Stimulated activated CD4-positive, alpha-beta T cell treated with anti-CD3 and anti-CD28 coated beads, Interleukin-4, amount 100 ng/mL, for 1 hour (primary cell): Measurements from ENCODE around the gene PLPPR2.
A peak's percentile ranks its signal among the peaks of the same experiment; 100 is the strongest.
"Not testable (repeated sequence)": the region's sequence is repeated elsewhere in the genome, so short reads cannot be mapped to it uniquely, and the experiment has no call there.

Experiments
- DNase-seq: peaks from one replicate; pipeline ENCODE4 v3.0.0-alpha.2; 2020

PLPPR2 gene

DNA sequence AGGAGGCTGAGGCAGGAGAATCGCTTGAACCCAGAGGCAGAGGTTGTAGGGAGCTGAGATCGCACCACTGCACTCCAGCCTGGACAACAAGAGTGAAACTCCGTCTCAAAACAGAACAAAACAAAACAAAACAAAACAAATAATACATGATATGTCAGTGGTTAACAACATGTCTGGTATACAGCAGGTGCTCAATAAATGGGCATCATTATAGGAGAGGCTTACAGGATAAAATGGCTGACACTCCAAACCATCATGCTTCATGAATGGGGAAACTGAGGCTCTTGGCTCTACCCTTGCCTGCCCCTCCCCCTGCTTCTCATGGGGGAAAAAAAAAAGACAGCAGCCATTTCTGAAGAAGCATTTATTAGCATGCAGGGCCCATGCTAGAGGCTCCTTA, 12.8 kb upstream of the PLPPR2 start:
- DNase-seq = no peak

DNA sequence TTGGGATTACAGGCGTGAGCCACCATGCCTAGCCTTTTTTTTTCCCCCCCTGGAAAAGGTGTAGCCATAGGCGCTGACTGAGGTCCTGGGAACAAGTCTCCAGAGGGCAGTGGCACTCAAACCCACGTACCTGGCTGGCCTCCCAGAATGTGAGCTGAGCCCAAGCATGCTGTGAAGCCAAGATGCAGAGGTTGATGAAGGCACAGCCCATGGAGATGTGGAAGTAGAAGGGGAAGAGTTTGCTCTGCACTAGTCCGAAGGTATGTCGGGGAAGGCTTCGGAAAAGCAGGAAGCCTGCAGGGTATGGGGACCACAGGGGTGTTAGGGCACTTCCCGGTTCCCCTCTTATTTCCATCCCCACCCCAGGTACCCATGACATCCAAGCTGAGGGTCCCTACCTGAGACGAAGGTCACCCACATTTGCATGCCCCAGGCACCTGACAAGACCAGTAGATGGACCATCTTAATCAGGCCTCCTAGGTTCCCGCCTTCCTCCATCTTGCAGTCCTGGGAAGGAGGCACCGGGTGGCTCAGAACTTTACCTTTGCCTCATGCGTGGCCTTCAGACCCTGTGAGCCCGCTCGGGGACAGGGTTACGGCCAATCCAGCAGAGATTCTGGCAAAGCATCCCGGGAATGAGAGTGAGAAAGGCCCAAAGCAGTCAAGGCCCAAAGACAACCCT, 10.0 kb upstream of the PLPPR2 start:
- no peak for DNase-seq

DNA sequence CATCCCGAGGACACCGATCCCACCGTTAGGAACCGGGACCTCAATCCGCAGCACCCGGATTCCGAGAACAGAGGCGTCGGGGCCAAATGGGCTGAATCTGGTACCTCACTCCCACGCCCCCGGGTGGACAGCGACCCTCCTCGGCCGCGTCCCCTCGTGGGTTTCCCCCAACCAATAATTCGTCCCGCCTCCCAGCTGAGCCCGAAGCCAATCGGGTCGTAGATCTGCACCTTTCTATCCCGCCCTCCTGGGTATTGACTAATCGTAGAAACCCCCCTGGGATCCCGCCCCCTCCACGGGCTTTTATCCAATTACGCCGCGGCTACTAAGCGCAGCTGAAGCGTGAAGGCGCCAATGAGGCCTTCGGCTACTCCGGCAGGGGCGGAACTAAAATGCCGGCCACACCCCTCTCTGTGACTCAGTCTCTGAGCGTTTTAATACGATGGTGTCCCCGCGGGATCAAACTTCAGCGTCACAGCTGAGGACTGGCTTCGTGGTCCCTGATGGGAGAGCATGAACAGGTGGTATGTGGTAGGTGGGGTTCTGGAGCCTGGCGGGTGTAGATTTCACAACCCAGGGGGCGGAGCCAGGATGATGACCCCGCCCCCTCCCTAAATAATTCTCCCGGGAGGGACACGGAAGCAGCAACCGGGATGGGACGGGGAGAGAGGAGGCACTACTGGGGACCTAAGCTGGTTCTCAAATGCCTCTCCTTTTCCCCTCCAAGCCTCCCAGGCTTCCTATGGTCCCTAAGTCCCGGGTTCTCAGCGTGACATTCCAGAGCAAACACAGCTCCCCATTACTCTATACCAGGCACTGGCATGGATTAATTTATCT, 8.9 kb upstream of the PLPPR2 start, which contains the start of the genes CCDC159 and TMEM205:
TSS of gene CCDC159 (plus strand) at position 416 of the 837 bp plus-strand sequence. CDS start at position 504, 88 bp downstream.
TSS of gene TMEM205 (minus strand) at position 165 of the 837 bp plus-strand sequence. CDS start 649 bp downstream, outside the sequence.
- DNase-seq = peak; percentile 97

DNA sequence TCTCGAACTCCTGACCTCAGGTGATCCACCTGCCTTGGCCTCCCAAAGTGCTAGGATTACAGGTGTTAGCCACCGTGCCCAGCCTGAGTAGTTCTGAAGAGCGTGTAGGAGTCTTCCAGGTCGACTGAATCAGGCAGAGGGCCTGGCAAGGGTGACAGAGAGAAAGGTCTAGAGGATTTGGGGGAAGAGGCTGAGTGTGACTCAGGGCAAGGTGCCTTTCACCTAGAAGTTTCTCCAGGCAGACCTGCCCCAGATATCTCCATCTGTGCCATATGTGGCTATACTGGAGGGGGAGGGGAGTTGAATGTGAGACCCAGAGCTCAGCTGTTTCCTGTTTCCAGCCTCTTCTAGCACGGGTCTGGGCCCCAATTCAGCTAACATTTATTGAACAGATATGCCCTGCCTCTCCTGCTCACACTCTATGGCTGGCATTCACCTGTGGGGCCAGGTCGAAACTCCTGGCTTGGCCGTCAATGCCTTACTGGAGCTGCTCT, 7.6 kb upstream of the PLPPR2 start:
- DNase-seq = no peak

DNA sequence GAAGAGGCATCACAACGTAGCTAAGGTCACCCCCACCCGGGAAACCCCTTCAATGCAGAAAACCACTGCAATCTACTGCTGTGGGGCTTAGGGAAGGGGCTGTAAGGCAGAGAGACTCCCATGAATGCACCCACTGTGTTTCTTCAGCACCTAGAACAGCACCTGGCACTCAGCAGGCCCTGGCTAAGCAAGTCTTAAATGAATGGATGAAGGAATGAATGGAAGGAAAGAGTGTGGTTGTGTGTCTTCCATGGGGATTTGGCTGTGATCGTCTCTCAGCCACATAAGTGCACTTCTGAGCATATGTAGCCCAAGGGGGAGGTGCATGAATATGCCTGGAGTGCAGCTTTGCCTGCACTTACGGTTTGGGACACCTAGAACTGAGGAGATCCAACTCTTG, 6.1 kb upstream of the PLPPR2 start:
- no peak for DNase-seq

DNA sequence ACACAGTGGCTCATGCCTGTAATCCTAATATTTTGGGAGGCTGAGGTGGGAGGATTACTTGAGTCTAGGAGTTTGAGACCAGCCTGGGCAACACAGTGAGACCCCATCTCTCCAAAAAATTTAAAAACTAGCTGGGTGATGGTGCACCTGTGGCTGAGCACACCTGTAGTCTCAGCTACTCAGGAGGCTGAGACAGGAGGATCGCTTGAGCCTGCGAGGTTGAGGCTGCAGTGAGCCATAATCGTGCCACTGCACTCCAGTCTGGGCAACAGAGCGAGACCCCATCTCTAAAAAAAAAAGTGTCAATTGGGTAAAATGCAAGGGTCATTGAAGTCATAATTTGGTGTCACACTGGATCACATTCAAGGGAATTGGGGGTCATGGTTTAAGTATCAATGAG, 1.1 kb upstream of the PLPPR2 start:
- DNase-seq = not testable (repeated sequence)

DNA sequence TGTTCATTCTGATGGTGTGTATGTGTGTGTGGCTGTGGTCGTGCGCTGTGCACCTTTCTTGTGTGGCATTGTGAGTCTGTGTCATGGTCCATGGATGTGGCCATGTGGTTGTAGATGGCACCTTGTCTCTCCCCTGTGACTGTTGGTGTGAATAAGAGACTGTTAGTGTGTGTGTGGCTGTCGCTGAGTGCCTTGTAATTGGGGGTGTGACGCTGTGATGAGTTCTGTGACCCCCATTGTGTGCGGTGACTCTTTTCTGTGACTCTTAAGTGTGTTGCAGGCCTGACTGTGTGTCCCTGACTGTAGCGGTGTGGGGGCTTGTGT, 804 bp downstream of the PLPPR2 start:
- DNase-seq = no peak

DNA sequence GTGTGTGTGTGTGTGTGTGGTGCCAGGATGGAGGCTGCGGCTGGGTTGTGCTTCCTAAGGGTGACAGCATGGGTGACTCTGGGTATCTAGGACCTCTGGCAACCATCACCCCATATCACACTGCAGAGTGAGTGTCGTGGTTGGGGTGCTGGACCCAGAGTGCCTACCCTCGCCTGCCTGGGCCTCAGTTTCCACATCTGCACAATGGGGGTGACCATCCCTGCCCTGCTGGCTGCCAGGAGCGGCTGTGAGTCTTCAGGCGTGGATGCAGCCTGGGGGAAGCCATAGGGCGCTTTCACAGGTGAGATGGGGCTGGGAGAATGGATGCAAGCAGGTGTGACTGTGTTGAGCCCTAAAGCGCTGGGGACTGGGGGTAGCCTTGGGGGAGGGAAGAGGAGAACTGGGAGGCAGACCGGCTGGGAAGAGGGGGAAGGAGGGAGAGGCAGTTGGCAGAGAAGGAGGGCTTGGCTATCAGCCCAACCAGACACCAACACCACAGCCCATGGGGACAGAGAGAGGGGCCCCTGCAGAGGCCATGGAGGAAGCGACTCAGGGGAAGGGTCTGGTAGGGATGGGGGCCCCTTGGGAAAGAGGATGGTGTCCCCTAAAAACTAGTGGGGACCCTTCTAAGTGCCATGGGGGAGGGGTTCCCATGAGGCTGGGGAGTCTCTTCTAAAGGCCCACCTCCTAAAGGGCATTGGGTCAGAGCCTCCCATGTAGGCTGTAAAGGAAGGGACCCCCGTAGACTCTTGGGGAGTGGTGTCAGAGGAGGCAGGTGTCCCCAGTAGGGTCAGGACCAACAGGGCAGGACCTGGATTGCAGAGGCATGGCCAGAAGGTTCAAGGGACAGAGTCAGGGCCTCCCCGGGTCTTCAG, 1.7 kb downstream of the PLPPR2 start:
- DNase-seq = no peak

DNA sequence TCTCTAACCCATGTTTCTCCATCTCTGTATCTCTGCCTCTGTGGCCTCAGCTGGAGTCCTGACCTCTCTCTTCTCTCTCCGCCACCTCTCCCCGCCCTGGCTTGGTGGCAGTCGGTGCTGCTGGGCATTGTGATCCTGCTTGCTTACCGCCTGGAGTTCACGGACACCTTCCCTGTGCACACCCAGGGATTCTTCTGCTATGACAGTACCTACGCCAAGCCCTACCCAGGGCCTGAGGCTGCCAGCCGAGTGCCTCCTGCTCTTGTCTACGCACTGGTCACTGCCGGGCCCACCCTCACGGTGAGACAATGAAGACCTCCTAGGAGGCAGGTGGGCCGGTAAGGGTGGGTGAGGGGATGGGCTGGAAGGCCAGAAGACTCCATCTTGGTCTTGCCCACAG, 4.2 kb downstream of the PLPPR2 start:
- no peak for DNase-seq

DNA sequence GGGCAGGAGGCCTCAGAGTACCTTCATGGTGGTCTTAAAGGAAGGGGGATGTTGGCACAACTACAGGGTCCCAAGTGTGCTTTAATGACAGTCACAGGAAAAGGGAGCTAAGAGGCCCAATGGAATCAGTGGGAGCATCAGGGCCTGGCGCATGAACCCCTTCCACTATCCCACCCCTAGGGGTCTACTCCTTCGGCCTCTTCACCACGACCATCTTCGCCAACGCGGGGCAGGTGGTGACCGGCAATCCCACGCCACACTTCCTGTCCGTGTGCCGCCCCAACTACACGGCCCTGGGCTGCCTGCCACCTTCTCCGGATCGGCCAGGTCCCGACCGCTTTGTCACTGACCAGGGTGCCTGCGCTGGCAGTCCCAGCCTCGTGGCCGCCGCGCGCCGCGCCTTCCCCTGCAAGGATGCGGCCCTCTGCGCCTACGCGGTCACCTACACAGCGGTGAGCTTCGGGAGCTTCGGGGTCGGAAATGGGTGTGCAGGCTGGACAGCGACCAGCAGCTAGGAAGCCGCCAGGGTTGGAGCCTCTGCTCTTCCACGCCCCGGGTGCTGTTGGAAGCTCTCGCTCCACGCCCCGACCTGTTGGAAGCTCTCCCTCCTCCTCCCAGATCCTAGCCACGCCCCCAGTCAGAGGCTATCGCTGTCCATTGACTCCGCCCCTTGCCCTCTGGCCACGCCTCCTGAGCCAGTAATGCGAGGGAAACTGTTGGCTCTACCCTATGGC, 6.0 kb downstream of the PLPPR2 start:
- no peak for DNase-seq

DNA sequence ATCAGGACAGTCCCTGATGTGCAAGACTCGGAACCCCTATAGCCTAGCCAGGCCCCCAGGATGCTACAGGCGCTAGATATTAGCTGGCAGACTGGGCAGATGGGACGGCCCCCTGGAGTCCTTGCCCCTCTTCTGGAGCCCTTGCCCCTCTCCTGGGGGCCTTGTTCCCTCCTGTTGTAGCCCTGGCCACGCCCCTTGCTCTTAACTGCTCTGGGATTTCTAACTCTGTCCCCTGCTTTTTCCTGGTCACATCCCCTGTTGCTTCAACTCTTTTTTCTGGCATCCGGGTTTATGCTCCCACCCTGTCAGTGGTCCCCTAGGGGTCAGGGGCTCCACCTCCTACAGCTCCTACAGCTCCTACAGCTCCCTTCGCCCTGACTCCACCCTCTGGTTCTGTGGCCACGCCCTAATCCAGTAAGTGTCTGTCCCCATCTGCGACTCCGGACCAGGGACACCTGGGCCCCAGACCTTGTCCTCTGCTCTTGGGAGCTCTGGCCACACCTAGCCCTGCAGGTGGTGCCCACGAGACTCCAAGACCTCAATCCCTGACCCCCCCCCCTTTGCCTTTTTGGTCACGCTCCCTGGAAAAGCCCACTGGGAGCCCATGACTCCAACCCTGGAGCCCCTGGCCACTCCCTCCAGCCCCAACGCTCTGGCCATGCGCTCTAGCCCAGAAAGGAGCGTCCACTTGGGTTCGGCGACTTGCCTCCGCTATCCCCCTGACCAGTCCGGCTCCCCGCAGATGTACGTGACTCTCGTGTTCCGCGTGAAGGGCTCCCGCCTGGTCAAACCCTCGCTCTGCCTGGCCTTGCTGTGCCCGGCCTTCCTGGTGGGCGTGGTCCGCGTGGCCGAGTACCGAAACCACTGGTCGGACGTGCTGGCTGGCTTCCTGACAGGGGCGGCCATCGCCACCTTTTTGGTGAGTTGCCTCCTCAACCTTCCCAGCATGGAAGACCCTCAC, 6.8 kb downstream of the PLPPR2 start:
- no peak for DNase-seq

DNA sequence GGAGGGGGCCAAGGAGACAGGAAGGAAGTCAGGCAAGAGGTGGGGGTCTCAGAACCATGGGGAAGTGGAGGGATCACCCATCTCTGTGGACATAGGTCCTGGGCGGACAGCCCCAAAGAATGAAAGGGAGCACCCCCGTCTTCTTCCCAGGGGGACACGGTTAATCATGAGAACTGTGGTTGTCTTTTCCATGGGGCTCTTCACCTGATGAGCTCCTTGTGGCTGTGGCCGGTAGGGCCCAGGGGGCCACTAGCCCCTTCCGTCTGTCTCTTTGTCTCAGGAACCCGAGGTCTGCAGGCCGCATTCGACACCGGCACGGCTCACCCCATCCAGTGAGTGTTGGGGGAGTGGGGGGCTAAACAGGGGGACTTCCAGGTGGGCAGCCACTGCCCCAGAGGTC, 8.6 kb downstream of the PLPPR2 start:
- DNase-seq = no peak

DNA sequence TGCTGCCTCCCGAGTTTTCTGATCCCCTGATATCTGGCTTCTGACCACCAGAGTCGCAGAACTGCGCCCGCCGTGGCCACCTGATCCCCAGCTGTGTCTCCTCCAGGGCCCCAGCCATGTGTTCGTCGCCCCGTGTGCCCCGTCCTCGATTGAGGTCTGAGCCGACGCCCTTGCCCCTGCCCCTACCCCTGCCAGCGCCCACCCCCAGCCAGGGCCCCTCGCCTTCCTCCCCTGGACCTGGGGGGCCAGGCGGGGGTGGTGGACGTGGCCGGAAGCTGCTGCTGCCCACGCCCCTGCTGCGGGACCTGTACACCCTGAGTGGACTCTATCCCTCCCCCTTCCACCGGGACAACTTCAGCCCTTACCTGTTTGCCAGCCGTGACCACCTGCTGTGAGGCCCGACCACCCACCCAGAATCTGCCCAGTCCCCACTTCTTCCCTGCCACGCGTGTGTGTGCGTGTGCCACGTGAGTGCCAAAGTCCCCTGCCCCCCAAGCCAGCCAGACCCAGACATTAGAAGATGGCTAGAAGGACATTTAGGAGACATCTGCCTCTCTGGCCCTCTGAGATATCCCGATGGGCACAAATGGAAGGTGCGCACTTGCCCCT, 9.2 kb downstream of the PLPPR2 start:
- no peak for DNase-seq

DNA sequence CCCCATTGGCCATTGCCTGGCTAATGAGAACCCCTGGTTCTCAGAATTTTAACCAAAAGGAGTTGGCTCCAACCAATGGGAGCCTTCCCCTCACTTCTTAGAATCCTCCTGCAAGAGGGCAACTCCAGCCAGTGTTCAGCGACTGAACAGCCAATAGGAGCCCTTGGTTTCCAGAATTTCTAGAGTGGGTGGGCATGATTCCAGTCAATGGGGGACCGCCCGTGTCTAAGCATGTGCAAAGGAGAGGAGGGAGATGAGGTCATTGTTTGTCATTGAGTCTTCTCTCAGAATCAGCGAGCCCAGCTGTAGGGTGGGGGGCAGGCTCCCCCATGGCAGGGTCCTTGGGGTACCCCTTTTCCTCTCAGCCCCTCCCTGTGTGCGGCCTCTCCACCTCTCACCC, 9.7 kb downstream of the PLPPR2 start:
- DNase-seq = no peak

DNA sequence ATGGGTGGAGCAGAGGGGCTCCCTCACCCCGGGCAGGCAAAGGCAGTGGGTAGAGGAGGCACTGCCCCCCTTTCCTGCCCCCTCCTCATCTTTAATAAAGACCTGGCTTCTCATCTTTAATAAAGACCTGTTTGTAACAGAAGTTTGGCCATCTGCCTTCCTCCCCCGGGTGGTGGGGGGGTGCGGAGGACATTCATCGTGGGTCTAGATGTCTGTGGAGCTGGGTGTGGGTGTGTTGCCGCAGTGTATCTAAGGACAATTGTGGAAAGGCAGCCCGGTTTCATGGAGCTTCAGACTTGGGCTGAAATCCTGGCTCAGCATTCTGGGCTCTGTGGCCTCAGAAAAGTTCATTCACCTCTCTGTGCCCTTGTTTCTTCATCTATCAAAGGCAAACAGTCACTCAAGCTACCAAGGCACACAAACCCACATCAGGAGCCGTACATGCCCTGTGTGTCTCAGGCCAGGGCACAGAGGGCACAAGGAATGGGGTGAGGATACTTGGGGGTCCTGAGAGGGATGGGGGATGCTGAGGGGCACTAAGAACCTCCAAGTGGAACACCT, 10.4 kb downstream of the PLPPR2 start:
- no peak for DNase-seq

DNA sequence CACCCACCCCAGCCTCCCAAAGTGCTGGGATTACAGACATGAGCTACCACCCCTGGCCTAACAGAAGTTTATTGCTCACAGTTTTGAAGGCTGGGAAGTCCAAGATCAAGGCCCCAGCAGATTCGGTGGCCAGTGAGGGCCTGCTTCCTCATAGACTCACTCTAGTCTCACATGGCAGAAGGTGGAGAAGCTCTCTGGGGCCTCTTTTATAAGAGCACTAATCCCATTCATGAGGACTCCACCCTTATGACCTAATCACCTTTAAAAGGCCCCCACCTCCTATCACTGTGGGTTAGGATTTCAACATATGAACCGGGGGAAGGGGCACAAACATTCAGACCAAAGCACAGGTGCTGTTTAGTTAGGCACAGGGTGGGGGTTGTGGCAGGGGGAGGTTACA, 12.3 kb downstream of the PLPPR2 start:
- DNase-seq = no peak

DNA sequence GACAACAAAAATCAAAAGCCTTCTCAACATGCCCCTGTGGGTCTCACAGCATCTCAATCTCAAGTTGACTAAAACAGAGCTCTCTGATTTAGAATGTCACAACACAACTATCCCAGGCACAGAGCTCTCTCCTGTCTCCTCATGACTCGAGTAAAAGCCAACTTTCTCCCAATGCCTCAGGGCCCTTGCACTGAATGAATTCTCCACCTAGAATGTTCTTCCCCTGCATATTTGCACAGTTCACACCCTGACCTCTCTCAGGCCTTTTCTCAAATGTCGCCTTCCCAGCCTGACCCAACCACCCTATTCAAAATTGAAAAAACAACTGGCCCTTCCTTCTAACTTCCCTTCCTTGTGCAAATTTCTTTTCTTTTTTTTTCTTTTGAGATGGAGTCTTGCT, 15.5 kb downstream of the PLPPR2 start:
- DNase-seq = no peak

DNA sequence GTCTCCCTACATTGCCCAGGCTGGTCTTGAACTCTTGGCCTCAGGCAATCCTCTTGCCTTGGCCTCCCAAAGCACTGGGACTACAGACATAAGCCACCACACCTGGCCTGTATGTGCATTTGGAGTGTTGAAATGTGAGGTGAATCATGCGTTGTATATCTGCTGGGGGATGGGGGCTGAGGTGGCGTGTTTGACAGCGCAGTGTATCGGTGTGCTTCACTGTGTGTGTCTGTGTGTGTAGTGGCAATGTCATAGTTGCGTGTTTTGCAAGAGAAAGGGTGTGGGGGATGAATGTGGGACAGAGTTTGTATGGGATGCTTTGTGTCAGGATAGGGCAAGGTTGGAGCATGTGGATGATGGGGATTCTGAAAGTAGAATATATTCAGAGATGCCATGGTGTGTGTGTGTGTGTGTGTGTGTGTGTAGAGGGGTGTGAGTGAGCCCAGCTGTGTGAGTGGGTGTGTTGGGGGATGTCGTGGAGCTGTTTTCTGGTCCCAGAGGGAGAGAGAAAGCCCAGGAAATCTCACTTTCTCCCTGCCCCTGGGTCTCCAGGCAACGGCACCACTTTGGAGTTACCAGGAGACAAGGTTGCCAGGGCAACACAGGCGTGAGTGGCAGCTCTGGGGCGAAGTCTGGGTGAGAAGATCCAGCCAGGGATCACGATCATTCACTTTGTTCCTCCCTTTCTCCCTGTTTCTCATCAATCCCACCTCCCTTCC, 18.1 kb downstream of the PLPPR2 start:
- DNase-seq = no peak

DNA sequence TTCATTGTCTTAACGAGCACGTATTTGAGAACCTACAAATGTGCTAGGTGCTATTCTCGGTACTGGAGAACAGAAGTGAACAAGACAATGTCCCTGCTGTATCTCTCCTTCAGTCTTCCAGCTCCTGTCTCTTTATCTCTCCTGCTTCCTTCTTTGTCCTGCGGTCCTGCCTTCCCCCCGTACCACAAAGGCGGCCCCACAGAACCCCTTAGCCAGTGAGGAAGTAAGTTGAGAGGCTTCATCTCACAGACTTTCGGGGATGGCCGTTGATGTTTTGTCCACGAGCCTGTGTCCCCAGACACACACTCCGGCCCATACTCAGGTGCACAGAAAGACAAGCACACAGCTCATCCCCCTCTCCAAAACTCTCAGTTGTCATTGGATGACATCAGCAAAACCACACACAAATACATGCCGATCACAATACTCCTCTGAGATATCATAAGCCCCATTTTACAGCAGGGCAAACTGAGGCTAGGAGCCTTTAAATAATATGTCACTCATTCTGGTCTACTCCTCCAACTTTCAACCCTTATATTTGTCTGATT, 18.7 kb downstream of the PLPPR2 start:
- no peak for DNase-seq
